ENCODE measurements around the gene SRPRB.

Gene SRPRB

GRCh38 chr3:133827136-133827535 is 21.5 kb downstream of the SRPRB start:
- no peak for DNase-seq

- DNase-seq, result no peak
Measured at GRCh38 chr3:133827684-133828083, 22.1 kb downstream of the SRPRB start.

- DNase-seq, result no peak
Measured at GRCh38 chr3:133828576-133829309, 23.1 kb downstream of the SRPRB start.

- DNase-seq, result no peak
Measured at GRCh38 chr3:133829310-133829707, 23.7 kb downstream of the SRPRB start.

- DNase-seq, result no peak
Measured at GRCh38 chr3:133830071-133830470, 24.5 kb downstream of the SRPRB start.

- DNase-seq, result no peak
Measured at GRCh38 chr3:133831966-133832801, 26.6 kb downstream of the SRPRB start.

- DNase-seq, result no peak
Measured at GRCh38 chr3:133832802-133833144, 27.2 kb downstream of the SRPRB start.

GRCh38 chr3:133833267-133833666 is 27.7 kb downstream of the SRPRB start:
- DNase-seq, result no peak

GRCh38 chr3:133833880-133834620 is 28.4 kb downstream of the SRPRB start:
- no peak for DNase-seq

- no peak for DNase-seq
Measured at GRCh38 chr3:133834621-133835417, 29.2 kb downstream of the SRPRB start.

- no peak for DNase-seq
Measured at GRCh38 chr3:133835418-133835743, 29.8 kb downstream of the SRPRB start.

GRCh38 chr3:133835961-133836360 is 30.3 kb downstream of the SRPRB start:
- no peak for DNase-seq

GRCh38 chr3:133836497-133837158 is 31.0 kb downstream of the SRPRB start:
- DNase-seq, result no peak

- no peak for DNase-seq
Measured at GRCh38 chr3:133837487-133838295, 32.1 kb downstream of the SRPRB start.

- no peak for DNase-seq
Measured at GRCh38 chr3:133838296-133838789, 32.7 kb downstream of the SRPRB start.

GRCh38 chr3:133838916-133839800 is 33.5 kb downstream of the SRPRB start:
- no peak for DNase-seq

GRCh38 chr3:133840055-133840737 is 34.6 kb downstream of the SRPRB start:
- DNase-seq, result no peak

GRCh38 chr3:133840767-133841166 is 35.2 kb downstream of the SRPRB start:
- no peak for DNase-seq

GRCh38 chr3:133841196-133841595 is 35.6 kb downstream of the SRPRB start:
- no peak for DNase-seq

GRCh38 chr3:133842158-133842557 is 36.5 kb downstream of the SRPRB start:
- DNase-seq, result no peak
